Aorta (tissue), 5 donors: Measurements from ENCODE around the gene CPEB2. TPM values are rescaled to one million over a fixed set of nuclear protein-coding genes. Genes with fewer than 3 reads are reported as not detected.

Experiments
- ATAC-seq: fragments of 200-7000 bp; cut with Tn5 transposase; one replicate; pipeline ENCODE4 v1.9.1; 2022; ENCODE audit warnings: moderate library complexity; ENCODE audit not compliant: low FRiP score
- DNase-seq, 2 donors: peaks; one replicate each; pipeline ENCODE4 v3.0.0-alpha.2; 2020
- H3K27ac ChIP-seq, 2 donors: one replicate each; pipeline ENCODE4 v1.5.1; 2013; ENCODE audit warnings: low read length in 2 of 2, mild to moderate bottlenecking in 2 of 2, moderate library complexity in 2 of 2, control low read depth in 1 of 2, inconsistent platforms in 1 of 2, low read depth in 1 of 2
- H3K27me3 ChIP-seq, 2 donors: one replicate each; pipeline ENCODE4 v1.6.1; 2013; ENCODE audit warnings: control low read depth in 1 of 2, low read length in 1 of 2, mild to moderate bottlenecking in 1 of 2, moderate library complexity in 1 of 2; ENCODE audit not compliant: insufficient read depth in 2 of 2, control insufficient read depth in 1 of 2
- H3K36me3 ChIP-seq, 2 donors: one replicate each; pipeline ENCODE4 v1.6.1; 2013; ENCODE audit warnings: control low read depth in 1 of 2, low read length in 1 of 2, mild to moderate bottlenecking in 1 of 2; ENCODE audit not compliant: insufficient read depth in 2 of 2, control insufficient read depth in 1 of 2
- H3K4me1 ChIP-seq, 2 donors: one replicate each; pipeline ENCODE4 v1.6.1; 2013; ENCODE audit warnings: low read length in 2 of 2, control low read depth in 1 of 2, mild to moderate bottlenecking in 1 of 2, moderate library complexity in 1 of 2; ENCODE audit not compliant: insufficient read depth in 2 of 2, control insufficient read depth in 1 of 2
- H3K4me3 ChIP-seq, 2 donors: one replicate each; pipeline ENCODE4 v1.5.1; 2013; ENCODE audit warnings: low read length in 2 of 2, control low read depth in 1 of 2, mild to moderate bottlenecking in 1 of 2
- H3K9me3 ChIP-seq: one replicate; pipeline ENCODE4 v1.6.1; 2013; ENCODE audit warnings: mild to moderate bottlenecking, low read length; ENCODE audit not compliant: control insufficient read depth
- WGBS, 2 donors: extraction: QIAGEN DNeasy Blood & Tissue Kit; methylation state at CpG; one replicate each; pipeline ENCODE4 v1.1.7; 2013; 5-methylcytosine and 5-hydroxymethylcytosine counted together
- intact Hi-C, 2 donors: fragments of 100-400 bp; cut with DNase I; formaldehyde crosslinking; loops; one replicate each; pipeline versions ENCODE4 v1.14.2 to v1.15.0; 2022
- polyA plus RNA-seq, 2 donors: library from polyadenylated mRNA; stranded (reverse); fragments of 200-250 nt; gene quantifications; one replicate each; pipeline ENCODE4 v1.2.3, GENCODE V29; 2013
- total RNA-seq, 2 donors: library from RNA; stranded (reverse); fragmentation: NEBNext Ultra II Directional; extraction: Animal tissue kit (Norgen Biotek cat#: 25700); gene quantifications; one replicate each; pipeline ENCODE4 v1.2.1, GENCODE V29; 2021
- donor health status: healthy with polysubstance abuse.
- donor health status: Bipolar disorder and iron deficiency.
- donor health status: DM: no; HTN: no; CAD: no.
- donor health status: DM: no; HTN: no; CAD: no.
- donor health status: DM: yes; HTN: yes; CAD: no.

The CPEB2 gene
- total and polyA plus RNA-seq, 4 donors, result 5.8 to 57.0 (median 19.7) TPM

DNA sequence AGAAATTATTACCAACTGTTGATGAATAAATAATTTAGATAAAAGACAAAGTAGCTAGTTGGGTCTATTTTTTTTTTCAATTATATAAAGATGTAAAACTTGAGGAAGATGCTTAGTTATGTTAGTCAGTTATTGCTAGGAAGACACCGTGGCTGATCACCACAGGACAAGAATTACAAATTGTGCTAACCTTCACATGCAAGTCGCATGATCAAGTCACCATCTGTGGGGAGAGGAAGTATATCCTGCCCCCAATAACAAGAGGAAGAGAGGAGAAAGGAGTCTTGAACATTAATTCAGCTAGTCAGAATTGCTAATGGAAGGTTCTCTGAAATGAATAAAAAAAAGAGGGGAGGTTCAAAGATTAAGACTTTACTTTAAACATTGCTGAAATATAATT lies 52.3 kb downstream of the CPEB2 start:
- 93 to 99% methylated on average over 2 of the region's 2 CpGs for WGBS, 2 donors
- no peak for ATAC-seq
- H3K36me3 ChIP-seq, result peaks cover 2 to 3% of the 10 kb centered on the region in 2 donors

DNA sequence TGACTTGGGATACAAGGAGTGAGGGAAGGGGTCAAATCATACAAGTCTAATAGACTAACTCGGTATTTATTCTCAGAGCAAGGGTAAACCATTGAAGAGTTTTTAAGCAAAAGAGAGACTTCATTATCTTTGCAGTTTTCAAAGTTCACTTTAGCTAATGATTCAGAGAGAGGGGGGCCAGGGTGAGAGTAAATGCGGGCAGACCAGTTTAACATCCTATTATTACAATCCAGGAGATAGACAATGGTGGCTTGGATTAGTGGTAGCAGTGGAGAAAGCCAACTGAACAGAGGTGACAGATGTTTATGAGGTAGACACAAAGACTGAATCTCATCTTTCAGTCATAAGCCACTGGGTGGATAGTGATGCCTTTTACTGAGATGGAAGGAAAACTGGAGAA lies 57.9 kb downstream of the CPEB2 start:
- Histone ChIP-seq H3K27me3 (no peaks in the 10 kb centered on the region), H3K4me1 (peaks cover 0 to 3% of the 10 kb centered on the region in 2 donors), H3K4me3 (no peak overlapping the region), H3K36me3 (peaks cover 2 to 5% of the 10 kb centered on the region in 2 donors), H3K27ac (no peak overlapping the region), H3K9me3 (no peaks in the 10 kb centered on the region)
- 91 to 96% methylated on average over 2 of the region's 2 CpGs for WGBS, 2 donors
- ATAC-seq (no peak), DNase-seq (no peak)
- intact Hi-C loops, result no loop called here

More for the DNA sequence above, 52.3 kb downstream of the CPEB2 start:
- intact Hi-C loops, result no loop called here
- Histone ChIP-seq H3K4me1 (peaks cover 0 to 3% of the 10 kb centered on the region in 2 donors), H3K9me3 (no peaks in the 10 kb centered on the region), H3K4me3 (no peak overlapping the region), H3K27me3 (no peaks in the 10 kb centered on the region), H3K27ac (no peak overlapping the region)
- no peak for DNase-seq

DNA sequence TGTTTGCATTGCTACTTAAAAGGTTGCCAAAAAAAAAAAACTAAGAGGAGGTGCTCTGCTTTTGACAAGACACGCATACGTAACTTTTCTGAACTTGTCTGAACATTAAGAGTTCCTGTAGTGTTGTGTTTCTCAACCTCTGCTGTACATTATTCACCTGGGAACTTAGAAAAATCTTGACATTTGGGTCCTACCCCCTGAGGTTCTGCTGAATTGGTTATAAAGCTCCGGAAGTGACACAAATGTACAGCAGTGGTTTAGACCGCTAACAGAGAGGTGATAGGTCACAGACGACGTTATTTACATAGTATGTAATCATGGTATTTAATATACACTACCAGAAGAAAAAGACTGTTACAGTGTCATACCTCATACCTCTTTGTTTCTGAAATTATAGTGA lies 61.1 kb downstream of the CPEB2 start:
- H3K4me3 ChIP-seq, result no peak overlapping the region
- peaks cover 0 to 5% of the 10 kb centered on the region in 2 donors for H3K36me3 ChIP-seq
- DNase-seq (no peak), ATAC-seq (no peak)
- no peaks in the 10 kb centered on the region for H3K27me3 ChIP-seq
- H3K4me1 ChIP-seq, result no peaks in the 10 kb centered on the region
- WGBS, 2 donors, result 77% methylated on average over 6 of the region's 6 CpGs
- no peak overlapping the region for H3K27ac ChIP-seq
- intact Hi-C loops, result no loop called here
- H3K9me3 ChIP-seq, result no peaks in the 10 kb centered on the region

DNA sequence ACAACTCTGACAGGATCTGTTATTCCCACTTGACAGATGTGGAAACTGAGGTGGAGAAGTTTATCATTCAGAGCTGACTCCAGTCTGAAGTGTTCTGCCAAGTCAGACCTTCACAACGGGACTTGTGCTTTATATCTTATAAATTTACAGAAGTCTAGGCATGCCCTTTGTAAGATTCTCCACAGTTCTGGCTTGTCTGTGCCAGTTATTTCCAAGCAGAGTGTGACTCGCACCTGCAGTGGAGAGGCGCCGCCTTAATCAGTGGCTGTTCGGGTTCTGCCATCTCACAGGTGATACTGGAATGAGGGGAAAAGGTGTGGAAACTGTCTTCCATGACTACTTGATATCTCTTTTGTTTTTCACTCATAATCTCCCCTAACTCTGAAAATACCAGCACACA lies 63.2 kb downstream of the CPEB2 start:
- intact Hi-C loops, result no loop called here
- peak overlapping the region; percentile 45 to 57 for H3K27ac ChIP-seq
- no peak for DNase-seq
- no peaks in the 10 kb centered on the region for H3K9me3 ChIP-seq
- ATAC-seq, result no peak
- peaks cover 0 to 2% of the 10 kb centered on the region in 2 donors for H3K36me3 ChIP-seq
- 77 to 80% methylated on average over 5 of the region's 5 CpGs for WGBS, 2 donors
- no peaks in the 10 kb centered on the region for H3K4me1 ChIP-seq
- no peak overlapping the region for H3K4me3 ChIP-seq
- H3K27me3 ChIP-seq, result no peaks in the 10 kb centered on the region

DNA sequence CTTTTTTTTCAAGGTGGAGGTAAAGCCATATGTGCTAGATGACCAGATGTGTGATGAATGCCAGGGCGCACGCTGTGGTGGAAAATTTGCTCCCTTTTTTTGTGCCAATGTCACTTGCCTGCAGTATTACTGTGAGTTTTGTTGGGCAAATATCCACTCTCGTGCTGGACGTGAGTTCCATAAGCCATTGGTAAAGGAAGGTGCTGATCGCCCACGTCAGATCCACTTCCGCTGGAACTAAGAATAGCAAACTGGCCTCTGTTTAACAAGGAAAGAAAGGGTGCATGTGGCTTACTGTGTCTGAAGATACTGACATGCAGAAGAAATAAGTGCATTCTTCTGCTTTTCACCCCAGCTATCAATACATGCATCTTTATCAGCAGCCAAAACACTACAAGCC lies 63.9 kb downstream of the CPEB2 start:
- H3K4me3 ChIP-seq, result no peak overlapping the region
- ATAC-seq, result no peak
- H3K9me3 ChIP-seq, result no peaks in the 10 kb centered on the region
- WGBS, 2 donors, result 3 to 18% methylated on average over 7 of the region's 7 CpGs
- intact Hi-C loops, result no loop called here
- no peaks in the 10 kb centered on the region for H3K4me1 ChIP-seq
- H3K36me3 ChIP-seq, result peaks cover 0 to 2% of the 10 kb centered on the region in 2 donors
- H3K27ac ChIP-seq, result peak overlapping the region; percentile 21 to 57
- H3K27me3 ChIP-seq, result no peaks in the 10 kb centered on the region
- DNase-seq, result no peak

DNA sequence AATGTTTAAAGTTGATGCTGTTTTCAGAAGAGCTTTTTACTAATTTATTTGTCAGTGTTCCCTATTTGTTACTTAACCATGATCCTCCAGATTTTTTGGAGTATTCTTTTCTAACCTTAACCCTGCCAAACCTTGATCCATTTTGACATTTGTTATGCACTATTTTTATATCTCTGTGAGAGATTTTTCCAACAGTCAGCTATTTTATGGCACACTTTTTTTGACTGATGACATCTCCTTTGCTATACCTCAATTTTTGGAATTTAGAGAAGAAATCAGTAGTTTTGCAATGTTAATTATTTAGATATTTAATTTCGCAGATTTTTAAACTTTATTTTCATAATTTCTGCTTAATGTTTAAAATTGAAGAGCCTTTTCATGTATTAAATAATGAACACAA lies 66.0 kb downstream of the CPEB2 start:
- Histone ChIP-seq H3K27me3 (no peaks in the 10 kb centered on the region), H3K36me3 (no peaks in the 10 kb centered on the region), H3K9me3 (no peaks in the 10 kb centered on the region), H3K27ac (no peak overlapping the region), H3K4me1 (no peaks in the 10 kb centered on the region), H3K4me3 (no peak overlapping the region)
- 96 to 98% methylated on average over 1 of the region's 1 CpG for WGBS, 2 donors
- intact Hi-C loops, result no loop called here
- DNase-seq, result no peak
- no peak for ATAC-seq

DNA sequence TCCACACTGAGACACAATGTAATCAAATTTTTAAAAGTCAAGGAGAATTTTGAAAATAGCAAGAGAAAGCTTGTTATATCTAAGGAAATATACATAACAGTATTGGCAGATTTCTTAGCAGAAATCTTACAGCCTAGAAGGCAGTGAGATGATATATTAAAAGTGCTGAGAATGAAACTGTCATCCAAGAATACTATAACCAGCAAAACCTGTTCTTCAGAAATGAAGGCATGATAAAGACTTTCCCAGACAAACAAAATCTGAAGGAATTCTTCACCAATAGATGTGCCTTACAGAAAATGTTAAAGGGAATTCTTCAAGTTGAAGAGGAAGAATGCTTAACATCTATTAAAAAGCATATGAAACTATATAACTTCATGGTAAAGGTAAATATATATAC lies 73.6 kb downstream of the CPEB2 start:
- DNase-seq (no peak), ATAC-seq (no peak)
- peaks cover 2% of the 10 kb centered on the region for H3K9me3 ChIP-seq
- no peaks in the 10 kb centered on the region for H3K36me3 ChIP-seq
- H3K27me3 ChIP-seq, result no peaks in the 10 kb centered on the region
- H3K4me3 ChIP-seq, result no peak overlapping the region
- H3K4me1 ChIP-seq, result peaks cover 0 to 2% of the 10 kb centered on the region in 2 donors
- intact Hi-C loops, result no loop called here
- no peak overlapping the region for H3K27ac ChIP-seq

DNA sequence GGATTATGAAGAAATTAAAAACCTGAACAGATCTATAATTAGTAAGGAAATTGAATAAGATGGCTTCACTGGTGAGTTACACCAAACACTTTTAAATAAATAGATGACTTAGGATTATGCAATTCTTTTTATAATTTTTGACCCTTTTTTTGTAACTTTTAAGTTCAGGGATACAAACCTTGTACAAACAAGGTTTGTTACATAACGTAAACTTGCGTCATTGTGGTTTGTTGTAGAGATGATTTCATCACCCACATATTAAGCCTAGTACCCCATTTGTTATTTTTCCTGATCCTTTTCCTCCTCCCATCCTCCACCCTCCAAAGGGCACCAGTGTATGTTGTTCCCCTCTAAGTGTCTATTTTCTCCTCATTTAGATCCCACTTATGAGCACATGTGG lies 75.7 kb downstream of the CPEB2 start:
- Histone ChIP-seq H3K27me3 (no peaks in the 10 kb centered on the region), H3K4me1 (peaks cover 0 to 2% of the 10 kb centered on the region in 2 donors), H3K36me3 (no peaks in the 10 kb centered on the region), H3K27ac (no peak overlapping the region), H3K9me3 (peaks cover 2% of the 10 kb centered on the region), H3K4me3 (no peak overlapping the region)
- DNase-seq (no peak), ATAC-seq (no peak)
- WGBS, 2 donors, result 86 to 94% methylated on average over 2 of the region's 2 CpGs
- intact Hi-C loops, result no loop called here

DNA sequence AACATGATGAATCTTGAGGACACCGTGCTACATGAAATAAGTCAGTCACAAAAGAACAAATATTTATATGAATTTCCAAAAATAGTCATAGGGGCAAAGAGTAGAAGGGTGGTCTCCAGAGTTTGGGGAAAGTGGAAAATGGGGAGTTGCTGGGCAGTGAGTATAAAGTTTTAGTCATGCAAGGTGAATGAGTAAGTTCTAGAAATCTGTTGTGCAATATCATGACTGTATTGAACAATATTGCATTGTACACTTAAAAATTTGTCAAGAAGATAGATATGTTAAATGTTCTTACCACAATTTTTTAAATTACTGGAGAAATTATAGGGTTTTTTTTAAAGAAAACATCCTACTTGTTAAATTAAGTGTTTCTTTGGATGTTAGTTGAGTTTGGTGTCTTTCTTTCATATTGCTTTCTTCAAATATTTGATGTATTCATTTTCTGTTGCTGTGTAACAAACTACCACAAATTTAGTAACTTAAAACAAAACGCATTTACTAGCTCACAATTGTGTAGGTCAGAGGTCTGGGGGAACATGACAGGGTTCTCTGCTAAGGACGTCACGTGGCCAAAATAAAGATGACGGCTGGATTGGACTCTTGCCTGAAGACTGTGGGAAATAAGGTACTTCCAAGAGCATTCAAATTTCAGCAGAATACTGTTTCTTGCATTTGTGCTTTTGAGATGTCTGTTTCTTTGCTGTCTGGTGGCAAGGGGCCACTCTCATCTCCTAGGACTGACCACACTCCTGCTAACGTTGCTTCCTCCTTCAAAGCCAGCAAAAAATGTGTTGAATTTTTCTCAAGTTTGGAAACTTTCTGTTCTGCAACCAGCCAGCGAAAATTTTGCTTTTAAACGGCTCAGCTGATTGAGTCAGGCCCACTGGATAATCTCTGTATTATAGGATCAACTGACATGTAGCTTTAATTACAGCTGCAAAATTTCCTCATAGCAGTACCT lies 76.7 kb downstream of the CPEB2 start:
- peaks cover 2% of the 10 kb centered on the region for H3K9me3 ChIP-seq
- DNase-seq, result no peak
- H3K36me3 ChIP-seq, result no peaks in the 10 kb centered on the region
- WGBS, 2 donors, result 51 to 59% methylated on average over 8 of the region's 8 CpGs
- ATAC-seq, result no peak
- intact Hi-C loops, result no loop called here
- peaks cover 0 to 2% of the 10 kb centered on the region in 2 donors for H3K4me1 ChIP-seq
- H3K27ac ChIP-seq, result no peak overlapping the region
- no peaks in the 10 kb centered on the region for H3K27me3 ChIP-seq
- H3K4me3 ChIP-seq, result no peak overlapping the region
